Glomerular visceral epithelial cell (primary cell): ENCODE results near the gene AOAH.
A peak's percentile ranks its signal among the peaks of the same experiment; 100 is the strongest.

Experiments used
- DNase-seq: peaks from one replicate; pipeline ENCODE4 v3.0.0-alpha.2; 2016; ENCODE audit errors: extremely low spot score

Gene AOAH

GRCh38 chr7:36723951-36724664 lies at the start of gene AOAH:
Gene AOAH, minus strand, starts transcription at chr7:36724494. Its CDS starts 346 bp downstream, at chr7:36724148.
- no peak for DNase-seq

GRCh38 chr7:36766451-36766850 lies 42.2 kb upstream of the AOAH start:
- DNase-seq, result no peak

GRCh38 chr7:36765605-36766004 lies 41.3 kb upstream of the AOAH start:
- no peak for DNase-seq

- DNase-seq, result no peak
Observed at GRCh38 chr7:36764929-36765328, 40.6 kb upstream of the AOAH start.

GRCh38 chr7:36763132-36763816 lies 39.0 kb upstream of the AOAH start:
- peak; percentile 25 for DNase-seq

GRCh38 chr7:36762394-36762793 lies 38.1 kb upstream of the AOAH start:
- no peak for DNase-seq

- no peak for DNase-seq
Observed at GRCh38 chr7:36761835-36762234, 37.5 kb upstream of the AOAH start.

- DNase-seq, result no peak
Observed at GRCh38 chr7:36760856-36761762, 36.8 kb upstream of the AOAH start.

GRCh38 chr7:36758879-36759278 lies 34.6 kb upstream of the AOAH start:
- no peak for DNase-seq

- DNase-seq, result no peak
Observed at GRCh38 chr7:36755484-36755883, 31.2 kb upstream of the AOAH start.

GRCh38 chr7:36752026-36752711 lies 27.9 kb upstream of the AOAH start:
- DNase-seq, result no peak

- DNase-seq, result no peak
Observed at GRCh38 chr7:36750451-36750850, 26.2 kb upstream of the AOAH start.

GRCh38 chr7:36749282-36749960 lies 25.1 kb upstream of the AOAH start:
- peak; percentile 56 for DNase-seq

GRCh38 chr7:36748017-36748487 lies 23.8 kb upstream of the AOAH start:
- no peak for DNase-seq

- peak; percentile 91 for DNase-seq
Observed at GRCh38 chr7:36747280-36748016, 23.2 kb upstream of the AOAH start.

- peak; percentile 69 for DNase-seq
Observed at GRCh38 chr7:36746347-36746746, 22.1 kb upstream of the AOAH start.

- no peak for DNase-seq
Observed at GRCh38 chr7:36742911-36743775, 18.8 kb upstream of the AOAH start.

- DNase-seq, result no peak
Observed at GRCh38 chr7:36741866-36742265, 17.6 kb upstream of the AOAH start.

GRCh38 chr7:36739351-36739750 lies 15.1 kb upstream of the AOAH start:
- no peak for DNase-seq

GRCh38 chr7:36736899-36737211 lies 12.6 kb upstream of the AOAH start:
- DNase-seq, result no peak
